ENCODE data around the gene ASPSCR1. TPM values are rescaled to one million over a fixed set of nuclear protein-coding genes. Genes with fewer than 3 reads are reported as not detected.

Gene ASPSCR1
- total and polyA plus RNA-seq, 2 of the 4 experiments (the other 2 are of a cell fraction) = 7.2 to 17.2 TPM

DNA sequence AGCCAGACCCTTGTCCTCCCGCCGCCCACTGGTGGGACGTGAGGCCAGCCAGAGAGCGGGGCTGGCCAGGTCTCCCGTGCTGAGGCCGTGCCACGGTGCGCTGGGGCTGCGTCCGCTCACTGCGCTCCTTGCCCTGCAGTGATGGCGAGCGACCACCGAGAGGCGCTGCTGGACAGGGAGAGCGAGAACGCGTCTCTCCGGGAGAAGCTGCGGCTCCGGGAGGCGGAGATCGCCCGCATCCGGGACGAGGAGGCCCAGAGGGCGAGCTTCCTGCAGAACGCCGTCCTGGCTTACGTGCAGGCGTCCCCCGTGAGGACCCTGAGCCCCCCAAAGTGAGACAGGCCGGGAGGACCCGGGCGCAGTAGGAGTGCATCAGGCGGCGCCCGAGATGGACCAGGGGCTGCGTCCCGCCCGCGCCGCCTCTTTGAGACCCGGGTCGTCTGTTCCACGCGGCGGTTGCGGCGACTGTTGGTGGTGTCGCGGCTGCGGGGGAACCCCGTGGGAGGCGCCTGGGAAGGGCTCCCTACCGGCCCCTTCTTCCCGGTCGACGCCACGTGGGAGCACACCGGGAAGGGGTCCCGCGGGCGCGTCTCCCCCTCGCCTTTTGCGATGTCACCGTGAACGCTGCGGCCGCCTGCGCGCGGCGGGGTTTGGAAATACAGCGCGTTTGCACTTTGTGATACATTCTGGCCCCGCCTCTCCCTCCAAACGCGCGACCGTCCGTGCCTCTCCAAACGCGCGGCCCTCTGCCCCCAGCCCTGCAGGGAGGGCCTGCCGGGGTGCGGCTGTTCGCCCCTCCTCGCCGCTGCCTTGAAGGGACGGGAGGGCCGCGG lies 53.3 kb downstream of the ASPSCR1 start:
- Histone ChIP-seq H3K9ac (ENCODE audit: low read depth, low read length) (no peak overlapping the region), H3K9me3 (ENCODE audit: control insufficient read depth, insufficient read depth, low read length) (no peaks in the 10 kb centered on the region)
- intact Hi-C loops (cut with micrococcal nuclease) = loop anchor here (1.0 to 10.0 kb wide), 3 partner anchors 68 to 294 kb away; partner anchors contain the start of gene FASN

More for the DNA sequence above, 53.3 kb downstream of the ASPSCR1 start:
- Histone ChIP-seq H3K4me3 (ENCODE audit: insufficient read depth, low read depth, low read length) (peak overlapping the region; percentile 47), H2AK9ac (replicated peaks; ENCODE audit: low read depth, low read length, poor library complexity) (peak overlapping the region; percentile 89), H2AK5ac (ENCODE audit: low read depth, low read length) (no peak overlapping the region), H3K23ac (ENCODE audit: low read depth, low read length) (no peak overlapping the region), H3K56ac (ENCODE audit: extremely low read depth, insufficient read depth, low read length) (no peak overlapping the region), H3K14ac (replicated peaks; ENCODE audit: low read depth, low read length) (no peak overlapping the region), H3K27ac (ENCODE audit: insufficient read depth, low read length) (no peak overlapping the region), H3K79me1 (ENCODE audit: low read depth in 1 of 2, low read length in 2 of 2) (no peaks in the 10 kb centered on the region; a peak in 1 of 4 replicates), H3K36me3 (ENCODE audit: control insufficient read depth, insufficient read depth, low read length) (peaks cover 2% of the 10 kb centered on the region), H2BK120ac (ENCODE audit: low read depth, low read length) (no peak overlapping the region), H2BK5ac (ENCODE audit: low read depth, low read length, poor library complexity, severe bottlenecking) (no peak overlapping the region), H3K9me1 (ENCODE audit: insufficient read depth, low read length) (no peaks in the 10 kb centered on the region), H2BK20ac (ENCODE audit: low read depth, low read length) (no peak overlapping the region), H3K18ac (ENCODE audit: low read depth, low read length) (no peak overlapping the region), H3K4me1 (ENCODE audit: control insufficient read depth, insufficient read depth, low read length) (peaks cover 4% of the 10 kb centered on the region; the same call in 1 of the 2 replicates), H4K8ac (ENCODE audit: low read depth in 2 of 2, low read length in 2 of 2) (no peak overlapping the region), H4K20me1 (ENCODE audit: insufficient read depth, low read length) (no peaks in the 10 kb centered on the region; the same call in 1 of the 2 replicates), H4K5ac (ENCODE audit: low read depth, low read length) (no peak overlapping the region), H4K91ac (ENCODE audit: insufficient read depth, low read depth, low read length) (no peak overlapping the region), H3K4me2 (ENCODE audit: low read depth, low read length) (peak overlapping the region; percentile 78), H2AFZ (replicated peaks; ENCODE audit: low read length, poor library complexity) (peak overlapping the region; percentile 94), H3K27me3 (ENCODE audit: control insufficient read depth, insufficient read depth, low read length) (no peaks in the 10 kb centered on the region), H2BK15ac (ENCODE audit: low read depth, low read length) (no peak overlapping the region), H3K4ac (ENCODE audit: low read depth, low read length) (no peak overlapping the region)
- ChIA-PET POLR2A (ENCODE audit: unreplicated experiment) (no interaction called here), CTCF (interaction anchor here (0.7 to 1.3 kb wide), 3 partner anchors 124 to 175 kb away, joined by 3 to 4 read pairs (median 3); no protein-coding TSS in a partner anchor)
- dilution Hi-C loops (cut with HindIII; ENCODE audit: low sequenced_read_pairs, unreplicated experiment) (no loop called here), in situ Hi-C loops (cut with MboI; ENCODE audit: low sequenced_read_pairs) (loop anchor here (5.0 kb wide), 1 partner anchor 127 kb away; no protein-coding TSS in a partner anchor)
- BruUV-seq (replicated peaks) = no TSS peak
- TF ChIP-seq POLR2A (IDR thresholded peaks at IDR 0.05; ENCODE audit: low read depth, low read length) = no peak
- TF ChIP-seq, protein P1, sequence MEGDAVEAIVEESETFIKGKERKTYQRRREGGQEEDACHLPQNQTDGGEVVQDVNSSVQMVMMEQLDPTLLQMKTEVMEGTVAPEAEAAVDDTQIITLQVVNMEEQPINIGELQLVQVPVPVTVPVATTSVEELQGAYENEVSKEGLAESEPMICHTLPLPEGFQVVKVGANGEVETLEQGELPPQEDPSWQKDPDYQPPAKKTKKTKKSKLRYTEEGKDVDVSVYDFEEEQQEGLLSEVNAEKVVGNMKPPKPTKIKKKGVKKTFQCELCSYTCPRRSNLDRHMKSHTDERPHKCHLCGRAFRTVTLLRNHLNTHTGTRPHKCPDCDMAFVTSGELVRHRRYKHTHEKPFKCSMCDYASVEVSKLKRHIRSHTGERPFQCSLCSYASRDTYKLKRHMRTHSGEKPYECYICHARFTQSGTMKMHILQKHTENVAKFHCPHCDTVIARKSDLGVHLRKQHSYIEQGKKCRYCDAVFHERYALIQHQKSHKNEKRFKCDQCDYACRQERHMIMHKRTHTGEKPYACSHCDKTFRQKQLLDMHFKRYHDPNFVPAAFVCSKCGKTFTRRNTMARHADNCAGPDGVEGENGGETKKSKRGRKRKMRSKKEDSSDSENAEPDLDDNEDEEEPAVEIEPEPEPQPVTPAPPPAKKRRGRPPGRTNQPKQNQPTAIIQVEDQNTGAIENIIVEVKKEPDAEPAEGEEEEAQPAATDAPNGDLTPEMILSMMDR (conservative IDR thresholded peaks at IDR 0.05; ENCODE audit: low read depth, low read length) = peak; percentile 93
- no peak for TF ChIP-seq CEBPB (IDR thresholded peaks at IDR 0.05; ENCODE audit: low read depth, low read length)
- TF ChIP-seq NFE2L2 (IDR thresholded peaks at IDR 0.05; ENCODE audit: low read depth, low read length) = no peak
- TF ChIP-seq RAD21 (IDR thresholded peaks at IDR 0.05; ENCODE audit: low read length) = peak; percentile 94
- peak; percentile 81 for TF ChIP-seq SMC3 (IDR thresholded peaks at IDR 0.05; ENCODE audit: low read depth, low read length)
- TF ChIP-seq, protein P2, sequence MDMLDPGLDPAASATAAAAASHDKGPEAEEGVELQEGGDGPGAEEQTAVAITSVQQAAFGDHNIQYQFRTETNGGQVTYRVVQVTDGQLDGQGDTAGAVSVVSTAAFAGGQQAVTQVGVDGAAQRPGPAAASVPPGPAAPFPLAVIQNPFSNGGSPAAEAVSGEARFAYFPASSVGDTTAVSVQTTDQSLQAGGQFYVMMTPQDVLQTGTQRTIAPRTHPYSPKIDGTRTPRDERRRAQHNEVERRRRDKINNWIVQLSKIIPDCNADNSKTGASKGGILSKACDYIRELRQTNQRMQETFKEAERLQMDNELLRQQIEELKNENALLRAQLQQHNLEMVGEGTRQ (IDR thresholded peaks at IDR 0.05; ENCODE audit: low read depth, low read length) = no peak
- TF ChIP-seq RFX5 (IDR thresholded peaks at IDR 0.05; ENCODE audit: low read depth, low read length) = no peak
- peak; percentile 17; the same call in 1 of the 2 replicates for TF ChIP-seq MXI1 (IDR thresholded peaks at IDR 0.05; ENCODE audit: borderline replicate concordance, low read depth, low read length)
- WGBS, 2 experiments (ENCODE audit: extremely low coverage in 2 of 2, insufficient read length in 1 of 2) = 3% methylated on average over 62 of the region's 94 CpGs; no CpG with 5 or more reads in 1 of the 2 experiments
- peak; percentile 89 for ATAC-seq (ENCODE audit: low read depth)
- peak; percentile 79 for DNase-seq
